GM21423 (cell line): Measurements from ENCODE around the gene PWP2.
"Not testable (repeated sequence)": the region's sequence is repeated elsewhere in the genome, so short reads cannot be mapped to it uniquely, and the experiment has no call there.

Experiments used
- ATAC-seq: cut with Tn5 transposase; IDR thresholded peaks from one replicate; pipeline ENCODE4 v1.9.1; 2021; ENCODE audit warnings: mild to moderate bottlenecking, moderate library complexity; ENCODE audit not compliant: unreplicated experiment

PWP2 gene

DNA sequence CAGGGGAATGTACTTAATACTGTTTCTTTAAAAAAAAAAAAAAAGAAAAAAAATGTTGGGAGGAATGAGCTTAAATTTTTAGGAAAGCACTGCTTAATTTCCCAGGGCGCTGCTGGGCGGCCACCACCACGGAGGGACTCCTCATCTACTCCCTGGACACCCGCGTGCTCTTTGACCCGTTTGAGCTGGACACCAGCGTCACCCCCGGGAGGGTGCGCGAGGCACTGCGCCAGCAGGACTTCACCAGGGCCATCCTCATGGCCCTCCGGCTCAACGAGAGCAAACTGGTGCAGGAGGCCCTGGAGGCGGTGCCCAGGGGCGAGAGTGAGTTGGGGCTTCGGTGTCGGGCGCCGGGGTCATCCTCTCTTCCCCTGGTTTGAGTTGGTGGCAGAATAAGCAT, 20.6 kb downstream of the PWP2 start:
- not testable (repeated sequence) for ATAC-seq

GRCh38 chr21:44133715-44134057, 26.5 kb downstream of the PWP2 start:
- ATAC-seq: peak; percentile 15

GRCh38 chr21:44134732-44135131, 27.5 kb downstream of the PWP2 start:
- ATAC-seq: not testable (repeated sequence)

- ATAC-seq: not testable (repeated sequence)
These were observed 30.8 kb downstream of the PWP2 start for GRCh38 chr21:44138039-44138438.

GRCh38 chr21:44139787-44140551, 32.8 kb downstream of the PWP2 start:
- not testable (repeated sequence) for ATAC-seq

DNA sequence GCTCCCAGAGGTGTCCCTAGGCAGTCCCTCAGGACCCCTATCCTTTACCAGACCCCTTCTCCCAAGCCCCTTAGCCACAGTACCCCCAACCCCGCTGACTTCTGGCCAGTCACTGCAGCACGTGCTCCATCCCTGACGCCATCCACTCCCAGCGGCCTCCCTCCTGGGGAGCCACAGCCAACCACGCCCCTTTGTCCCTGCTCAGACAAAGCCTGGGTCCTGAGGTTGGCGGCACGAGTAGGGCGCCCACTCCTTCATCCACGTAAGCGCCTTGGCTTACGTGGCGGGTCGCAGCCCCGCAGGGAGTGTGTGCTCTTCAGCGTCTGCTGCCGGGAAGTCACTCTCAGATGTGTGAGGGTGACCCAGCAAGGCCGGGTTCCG, 33.3 kb downstream of the PWP2 start:
- ATAC-seq: not testable (repeated sequence)

DNA sequence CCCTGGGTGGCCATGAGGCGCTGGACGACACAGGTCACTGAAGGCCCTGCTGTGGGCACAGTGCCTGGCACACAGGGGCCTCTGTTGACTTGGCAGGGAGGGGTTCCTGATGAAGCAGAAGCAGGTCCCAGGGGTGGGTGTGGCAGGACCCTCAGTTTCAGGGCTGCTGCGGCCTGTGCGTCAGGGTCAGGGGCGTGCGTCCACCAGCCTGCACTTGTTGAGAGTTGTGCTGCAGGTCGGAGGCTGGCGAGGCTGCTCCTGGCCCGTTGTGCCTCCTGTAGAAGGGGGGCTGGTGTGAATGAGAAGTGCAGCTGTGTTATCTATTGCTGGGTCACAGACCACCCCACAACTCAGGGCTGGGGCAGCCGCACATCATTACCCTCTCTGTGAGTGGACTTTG, 35.3 kb downstream of the PWP2 start:
- not testable (repeated sequence) for ATAC-seq

DNA sequence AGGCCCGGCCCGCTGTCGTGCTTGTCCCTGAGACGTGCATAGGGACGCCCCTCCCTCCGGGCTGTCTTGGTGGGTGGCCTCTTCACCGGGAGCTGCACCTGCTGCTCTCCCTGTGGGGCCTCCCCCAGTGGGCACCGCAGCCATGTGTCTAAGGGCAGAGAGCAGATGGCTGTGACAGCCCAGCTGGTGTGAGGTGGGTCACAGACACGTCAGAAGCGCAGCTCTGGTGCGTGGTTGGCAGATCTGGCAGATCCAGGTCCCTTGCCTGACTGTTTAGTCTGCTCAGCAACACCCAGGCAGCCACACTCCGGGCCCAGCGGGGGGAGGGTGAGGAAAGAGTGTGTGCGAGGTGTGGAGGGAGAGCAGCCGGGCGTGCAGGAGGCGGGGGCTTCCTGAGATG, 36.2 kb downstream of the PWP2 start:
- ATAC-seq: not testable (repeated sequence)

- ATAC-seq: not testable (repeated sequence)
These were observed 36.8 kb downstream of the PWP2 start for GRCh38 chr21:44143996-44144395.

DNA sequence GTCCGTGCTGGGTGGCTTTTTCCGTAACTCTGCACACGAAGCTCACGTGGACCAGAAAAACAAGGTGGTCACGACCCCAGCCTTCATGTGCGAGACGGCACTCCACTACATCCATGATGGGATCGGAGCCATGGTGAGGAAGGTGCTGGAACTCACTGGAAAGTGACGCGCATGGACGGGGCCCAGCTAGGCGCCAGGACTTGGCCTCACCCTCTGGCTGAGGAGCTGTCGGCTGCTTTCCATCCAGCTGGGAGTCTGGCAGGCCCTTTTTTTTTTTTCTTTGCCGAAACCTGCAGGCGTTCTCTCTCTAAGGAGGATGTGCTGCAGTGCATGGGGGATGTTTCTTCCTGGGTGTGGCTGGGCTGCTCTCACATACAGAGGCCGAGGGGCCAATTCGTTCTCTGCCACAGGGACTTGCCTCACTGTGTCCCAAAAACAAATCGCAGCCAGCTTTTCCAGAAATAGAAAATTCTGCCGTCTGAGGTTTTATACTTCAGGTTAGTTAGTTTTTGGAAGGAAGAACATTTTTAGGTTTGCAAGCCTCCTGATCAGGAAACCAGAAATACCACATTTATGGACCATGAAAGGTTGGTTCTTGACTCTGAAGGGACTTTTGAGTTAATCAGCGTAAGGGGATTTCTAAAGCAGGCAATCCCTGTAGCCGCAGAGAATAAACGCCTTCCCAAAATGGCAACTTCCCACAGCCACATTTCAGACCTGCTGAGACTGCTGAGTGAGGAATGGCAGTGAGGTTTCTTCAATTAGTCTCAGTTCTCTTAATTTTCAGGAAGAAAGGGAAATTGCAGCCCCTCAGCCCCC, 37.8 kb downstream of the PWP2 start:
- ATAC-seq: not testable (repeated sequence)

DNA sequence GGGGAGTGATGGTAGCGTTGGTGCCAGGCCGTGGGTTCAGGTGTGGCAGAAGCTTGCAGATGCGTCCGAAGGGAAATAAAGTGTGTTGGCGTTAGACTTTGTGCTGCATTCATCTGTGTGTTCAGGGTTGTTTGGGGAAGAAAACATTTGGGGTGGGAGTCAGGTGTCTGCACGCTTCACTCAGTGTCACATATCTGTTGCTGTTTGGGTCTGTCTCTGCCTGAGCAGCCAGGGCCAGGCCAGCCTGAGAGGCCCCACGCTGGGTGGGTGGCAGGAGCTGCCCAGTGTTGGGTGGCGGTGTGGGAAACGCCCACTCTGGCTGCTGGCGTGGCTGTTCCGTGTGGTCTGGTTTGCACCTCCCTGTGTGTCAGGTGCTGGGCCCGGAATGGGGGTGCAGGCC, 38.4 kb downstream of the PWP2 start:
- not testable (repeated sequence) for ATAC-seq

DNA sequence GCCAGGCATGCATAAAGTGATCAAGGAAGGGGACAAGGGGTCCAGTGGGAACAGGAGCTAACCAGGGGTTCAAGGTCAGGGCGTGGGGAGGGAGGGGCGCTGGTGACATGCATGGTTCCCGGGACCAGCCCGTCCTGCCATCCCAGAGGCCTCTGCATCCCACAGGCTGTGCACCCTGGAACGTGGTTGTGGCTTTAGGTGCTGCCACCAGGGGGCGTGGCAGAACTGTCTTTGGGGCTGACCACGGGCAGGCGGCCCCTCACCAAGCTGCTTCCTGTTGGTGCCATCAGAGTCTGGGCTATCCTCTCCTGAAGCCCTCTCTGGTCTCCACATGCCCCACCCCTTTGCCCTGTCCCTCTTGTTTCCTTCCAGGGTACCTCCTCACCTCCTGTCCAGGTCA, 39.9 kb downstream of the PWP2 start:
- ATAC-seq: not testable (repeated sequence)

DNA sequence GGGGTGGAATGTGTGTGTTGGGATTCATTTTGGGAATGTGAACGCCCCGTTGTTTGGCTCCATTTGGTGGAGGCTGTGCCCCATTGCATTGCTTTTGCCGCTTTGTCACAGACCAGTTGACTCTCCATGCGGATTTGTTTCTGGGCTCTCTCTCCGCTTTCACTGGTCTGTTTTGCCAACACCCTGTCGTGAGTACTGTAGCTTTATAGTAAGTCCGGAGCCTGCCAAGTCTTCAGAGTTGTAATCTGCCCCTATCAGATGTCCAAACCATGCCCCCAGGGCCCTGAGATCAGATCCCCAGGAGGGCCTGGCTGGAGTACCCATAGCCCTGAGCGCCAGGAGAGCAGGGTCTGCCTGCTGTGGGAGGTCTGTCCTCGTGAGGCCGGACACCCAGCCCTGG, 43.1 kb downstream of the PWP2 start:
- not testable (repeated sequence) for ATAC-seq

DNA sequence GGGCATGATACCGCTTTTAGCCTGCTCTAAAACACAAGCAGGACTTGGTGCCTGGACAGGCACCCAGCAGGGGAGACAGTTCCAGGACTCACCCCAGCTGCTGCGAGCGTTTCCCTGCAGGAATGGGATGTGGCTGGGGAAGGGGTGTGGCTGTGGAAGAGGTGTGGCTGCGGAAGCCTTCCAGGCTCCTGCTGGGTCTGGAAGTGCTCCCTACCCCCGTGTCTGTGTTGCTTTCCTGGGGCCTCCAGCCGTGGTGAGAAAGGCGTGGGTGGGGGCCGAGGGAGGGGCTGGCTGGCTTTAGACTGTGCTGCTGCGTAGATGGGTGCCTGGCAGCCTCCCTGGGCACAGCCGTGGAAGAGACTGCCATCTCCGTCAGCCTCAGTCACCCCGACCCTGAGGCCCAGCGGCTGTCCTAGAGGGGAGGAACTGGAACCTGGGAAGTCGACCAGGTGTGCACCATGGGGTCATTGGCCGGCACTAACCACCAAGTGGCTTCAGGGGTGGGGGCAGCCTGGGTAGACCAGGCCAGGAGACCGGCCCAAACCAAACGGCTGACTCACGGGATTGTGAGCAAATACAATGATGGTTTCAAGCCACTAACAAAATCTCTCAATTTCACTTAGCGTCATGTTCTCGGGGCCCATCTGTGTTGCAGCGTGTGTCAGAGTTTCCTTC, 46.2 kb downstream of the PWP2 start:
- not testable (repeated sequence) for ATAC-seq

DNA sequence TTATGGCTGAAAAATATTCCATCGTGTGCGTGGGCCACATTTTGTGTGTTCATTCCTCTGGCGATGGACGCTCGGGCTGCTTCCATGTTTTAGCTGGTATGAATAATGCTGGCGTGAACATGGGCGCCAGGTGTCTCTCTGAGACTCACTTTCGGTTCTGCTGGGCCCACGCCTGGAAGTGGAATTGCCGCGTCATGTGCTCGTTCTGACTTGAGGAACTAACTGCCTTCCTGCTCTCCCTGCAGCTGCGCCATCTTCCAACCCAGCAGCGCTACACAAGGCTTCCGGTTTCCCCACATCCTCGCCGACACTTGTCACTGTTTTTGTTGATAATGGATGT, 46.7 kb downstream of the PWP2 start:
- not testable (repeated sequence) for ATAC-seq

DNA sequence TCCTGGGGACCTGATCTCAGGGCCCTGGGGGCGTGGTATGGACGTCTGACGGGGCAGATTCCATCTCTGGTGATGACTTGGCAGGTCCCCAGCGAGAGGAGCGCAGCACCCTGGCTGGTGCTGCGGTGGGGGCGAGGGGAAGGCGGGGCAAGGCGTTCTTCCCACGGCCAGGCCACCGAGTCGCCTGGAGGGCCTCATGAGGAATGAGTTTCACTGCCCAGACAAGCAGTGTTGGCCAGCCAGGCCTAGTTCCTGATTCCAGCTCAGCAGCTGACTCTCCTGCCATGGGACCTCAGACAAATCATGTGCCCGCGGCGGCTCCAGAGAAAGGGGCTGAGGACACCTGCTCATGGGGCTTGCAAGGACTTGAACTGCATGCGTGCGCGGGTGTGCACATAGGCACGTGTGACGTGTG, 47.6 kb downstream of the PWP2 start:
- ATAC-seq: peak; percentile 10

DNA sequence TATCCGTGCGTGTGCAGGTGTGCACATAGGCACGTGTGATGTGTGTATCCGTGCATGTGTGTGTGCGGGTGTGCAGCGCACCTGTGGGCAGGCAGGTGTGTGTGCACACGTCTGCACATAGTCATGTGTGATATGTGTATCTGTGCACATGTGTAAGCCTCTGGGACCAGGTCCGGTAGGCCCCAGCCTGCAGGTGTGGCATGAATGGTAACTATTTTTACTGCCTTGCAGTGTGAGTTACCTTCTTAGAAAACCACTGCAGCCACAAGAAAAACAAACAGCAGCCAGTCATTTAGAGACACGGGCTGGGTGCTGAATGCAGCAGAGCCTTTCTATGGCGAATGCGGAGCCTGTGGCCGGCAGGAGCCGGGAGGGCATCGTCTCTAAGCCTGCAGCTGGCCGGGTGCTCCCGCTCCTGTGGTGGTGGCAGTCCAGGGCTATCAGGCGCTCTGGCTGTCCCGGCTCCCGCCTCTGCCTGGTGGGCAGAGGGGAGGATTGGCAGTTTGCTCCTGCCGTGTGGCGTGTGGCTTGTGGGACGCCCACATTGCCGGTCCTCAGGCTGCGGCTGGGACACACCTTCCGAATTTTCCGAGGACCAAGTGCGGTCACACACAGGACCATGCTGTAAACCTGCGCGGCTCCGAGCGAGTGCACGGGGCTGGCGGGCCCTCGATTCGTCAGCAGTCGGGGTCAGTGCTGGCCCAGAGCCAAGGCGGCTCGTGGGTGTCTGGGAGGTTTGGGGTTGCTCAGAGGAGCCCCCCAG, 48.2 kb downstream of the PWP2 start:
- peak; percentile 33 for ATAC-seq

GRCh38 chr21:44155994-44156380, 48.8 kb downstream of the PWP2 start:
- ATAC-seq: not testable (repeated sequence)

DNA sequence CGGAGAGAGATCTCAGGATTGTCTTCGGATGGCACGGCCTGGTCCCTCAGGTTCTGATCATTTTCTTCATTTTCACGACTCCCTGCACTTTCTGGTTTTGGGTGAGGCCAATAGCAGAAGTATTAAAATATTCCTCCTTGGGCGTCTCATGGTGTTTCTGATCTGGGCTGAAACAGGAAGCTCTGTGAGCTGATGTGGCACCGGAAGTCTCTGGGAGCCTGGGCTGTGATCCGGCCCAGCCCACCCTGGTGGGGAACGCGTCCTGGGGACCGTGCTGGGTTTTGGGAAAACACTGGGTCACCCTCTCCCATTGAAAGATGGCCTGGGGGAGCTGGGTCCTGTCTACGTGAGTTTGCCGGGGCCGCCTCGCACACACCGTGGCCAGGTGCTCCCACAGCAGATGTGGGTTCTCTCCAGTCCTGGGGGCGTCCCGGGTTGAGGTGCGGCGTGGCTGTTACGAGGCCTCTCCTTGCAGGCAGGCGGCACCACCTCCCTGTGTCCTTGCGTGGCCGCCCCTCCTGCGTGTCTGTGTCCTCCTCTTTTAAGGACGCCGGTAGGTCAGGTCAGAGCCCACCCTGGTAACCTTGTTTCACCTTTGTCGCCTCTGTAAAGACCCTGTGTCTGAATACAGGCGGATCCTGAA, 50.4 kb downstream of the PWP2 start:
- not testable (repeated sequence) for ATAC-seq

- not testable (repeated sequence) for ATAC-seq
These were observed 50.9 kb downstream of the PWP2 start for GRCh38 chr21:44158082-44158468.
